Measurements from ENCODE around the gene SMAD9. TPM values are rescaled to one million over a fixed set of nuclear protein-coding genes. Genes with fewer than 3 reads are reported as not detected.

The SMAD9 gene
- total RNA-seq, 1 donor from 2014 or later = 11.5 TPM

- Histone ChIP-seq H3K9me3 (ENCODE audit: control insufficient read depth in 3 of 3, low read length in 3 of 3) (no peaks in the 10 kb centered on the region), H3K4me1 (ENCODE audit: control insufficient read depth in 3 of 3, insufficient read depth in 3 of 3, low read length in 3 of 3) (no peaks in the 10 kb centered on the region), H3K9ac (ENCODE audit: low read depth in 1 of 3, low read length in 3 of 3) (no peak overlapping the region)
Observed at GRCh38 chr13:36813225-36813624, 106.8 kb downstream of the SMAD9 start.

GRCh38 chr13:36807616-36808015, 112.4 kb downstream of the SMAD9 start:
- Histone ChIP-seq H3K9me3 (ENCODE audit: control insufficient read depth in 3 of 3, low read length in 3 of 3) (no peaks in the 10 kb centered on the region), H3K36me3 (ENCODE audit: control insufficient read depth in 3 of 3, insufficient read depth in 3 of 3, low read length in 3 of 3) (no peaks in the 10 kb centered on the region), H3K9ac (ENCODE audit: low read depth in 1 of 3, low read length in 3 of 3) (no peak overlapping the region), H3K27me3 (ENCODE audit: control insufficient read depth in 3 of 3, insufficient read depth in 3 of 3, low read length in 3 of 3) (no peaks in the 10 kb centered on the region), H3K4me1 (ENCODE audit: control insufficient read depth in 3 of 3, insufficient read depth in 3 of 3, low read length in 3 of 3) (no peaks in the 10 kb centered on the region), H3K27ac (ENCODE audit: low read depth, low read length) (no peak overlapping the region), H3K4me3 (ENCODE audit: low read length in 3 of 3) (no peak overlapping the region)

More at GRCh38 chr13:36813225-36813624, 106.8 kb downstream of the SMAD9 start:
- no peaks in the 10 kb centered on the region for H3K36me3 ChIP-seq (ENCODE audit: control insufficient read depth in 3 of 3, insufficient read depth in 3 of 3, low read length in 3 of 3)
- H3K27me3 ChIP-seq (ENCODE audit: control insufficient read depth in 3 of 3, insufficient read depth in 3 of 3, low read length in 3 of 3) = no peaks in the 10 kb centered on the region
- H3K4me3 ChIP-seq (ENCODE audit: low read length in 3 of 3) = no peak overlapping the region
- no peak overlapping the region for H3K27ac ChIP-seq (ENCODE audit: low read depth, low read length)

- Histone ChIP-seq H3K27me3 (ENCODE audit: control insufficient read depth in 3 of 3, insufficient read depth in 3 of 3, low read length in 3 of 3) (no peaks in the 10 kb centered on the region), H3K9ac (ENCODE audit: low read depth in 1 of 3, low read length in 3 of 3) (no peak overlapping the region), H3K36me3 (ENCODE audit: control insufficient read depth in 3 of 3, insufficient read depth in 3 of 3, low read length in 3 of 3) (no peaks in the 10 kb centered on the region), H3K4me1 (ENCODE audit: control insufficient read depth in 3 of 3, insufficient read depth in 3 of 3, low read length in 3 of 3) (no peaks in the 10 kb centered on the region), H3K9me3 (ENCODE audit: control insufficient read depth in 3 of 3, low read length in 3 of 3) (no peaks in the 10 kb centered on the region), H3K4me3 (ENCODE audit: low read length in 3 of 3) (no peak overlapping the region), H3K27ac (ENCODE audit: low read depth, low read length) (no peak overlapping the region)
Observed at GRCh38 chr13:36806102-36806501, 113.9 kb downstream of the SMAD9 start.

GRCh38 chr13:36804588-36804987, 115.5 kb downstream of the SMAD9 start:
- no peak overlapping the region for H3K27ac ChIP-seq (ENCODE audit: low read depth, low read length)
- no peak overlapping the region for H3K4me3 ChIP-seq (ENCODE audit: low read length in 3 of 3)
- H3K9ac ChIP-seq (ENCODE audit: low read depth in 1 of 3, low read length in 3 of 3) = no peak overlapping the region
- H3K27me3 ChIP-seq (ENCODE audit: control insufficient read depth in 3 of 3, insufficient read depth in 3 of 3, low read length in 3 of 3) = no peaks in the 10 kb centered on the region
- H3K36me3 ChIP-seq (ENCODE audit: control insufficient read depth in 3 of 3, insufficient read depth in 3 of 3, low read length in 3 of 3) = no peaks in the 10 kb centered on the region
- H3K4me1 ChIP-seq (ENCODE audit: control insufficient read depth in 3 of 3, insufficient read depth in 3 of 3, low read length in 3 of 3) = no peaks in the 10 kb centered on the region
- no peaks in the 10 kb centered on the region for H3K9me3 ChIP-seq (ENCODE audit: control insufficient read depth in 3 of 3, low read length in 3 of 3)

- Histone ChIP-seq H3K4me3 (ENCODE audit: low read length in 3 of 3) (no peak overlapping the region), H3K27me3 (ENCODE audit: control insufficient read depth in 3 of 3, insufficient read depth in 3 of 3, low read length in 3 of 3) (no peaks in the 10 kb centered on the region), H3K36me3 (ENCODE audit: control insufficient read depth in 3 of 3, insufficient read depth in 3 of 3, low read length in 3 of 3) (no peaks in the 10 kb centered on the region), H3K27ac (ENCODE audit: low read depth, low read length) (no peak overlapping the region), H3K9ac (ENCODE audit: low read depth in 1 of 3, low read length in 3 of 3) (no peak overlapping the region), H3K9me3 (ENCODE audit: control insufficient read depth in 3 of 3, low read length in 3 of 3) (no peaks in the 10 kb centered on the region), H3K4me1 (ENCODE audit: control insufficient read depth in 3 of 3, insufficient read depth in 3 of 3, low read length in 3 of 3) (no peaks in the 10 kb centered on the region)
Observed at GRCh38 chr13:36801035-36801434, 119.0 kb downstream of the SMAD9 start.

GRCh38 chr13:36796052-36796451, 124.0 kb downstream of the SMAD9 start:
- H3K4me3 ChIP-seq (ENCODE audit: low read length in 3 of 3) = no peak overlapping the region
- no peak overlapping the region for H3K27ac ChIP-seq (ENCODE audit: low read depth, low read length)
- H3K9ac ChIP-seq (ENCODE audit: low read depth in 1 of 3, low read length in 3 of 3) = no peak overlapping the region
- H3K4me1 ChIP-seq (ENCODE audit: control insufficient read depth in 3 of 3, insufficient read depth in 3 of 3, low read length in 3 of 3) = no peaks in the 10 kb centered on the region
- H3K36me3 ChIP-seq (ENCODE audit: control insufficient read depth in 3 of 3, insufficient read depth in 3 of 3, low read length in 3 of 3) = no peaks in the 10 kb centered on the region
- no peaks in the 10 kb centered on the region for H3K27me3 ChIP-seq (ENCODE audit: control insufficient read depth in 3 of 3, insufficient read depth in 3 of 3, low read length in 3 of 3)
- no peaks in the 10 kb centered on the region for H3K9me3 ChIP-seq (ENCODE audit: control insufficient read depth in 3 of 3, low read length in 3 of 3)

- Histone ChIP-seq H3K9ac (ENCODE audit: low read depth in 1 of 3, low read length in 3 of 3) (no peak overlapping the region), H3K4me3 (ENCODE audit: low read length in 3 of 3) (no peak overlapping the region), H3K9me3 (ENCODE audit: control insufficient read depth in 3 of 3, low read length in 3 of 3) (no peaks in the 10 kb centered on the region), H3K27ac (ENCODE audit: low read depth, low read length) (no peak overlapping the region), H3K4me1 (ENCODE audit: control insufficient read depth in 3 of 3, insufficient read depth in 3 of 3, low read length in 3 of 3) (no peaks in the 10 kb centered on the region), H3K27me3 (ENCODE audit: control insufficient read depth in 3 of 3, insufficient read depth in 3 of 3, low read length in 3 of 3) (no peaks in the 10 kb centered on the region), H3K36me3 (ENCODE audit: control insufficient read depth in 3 of 3, insufficient read depth in 3 of 3, low read length in 3 of 3) (no peaks in the 10 kb centered on the region)
Observed at GRCh38 chr13:36795463-36795862, 124.6 kb downstream of the SMAD9 start.

Other genes starting within 250 kb of the SMAD9 start
- 0.52 TPM for gene SERTM1, start 246.2 kb downstream of the SMAD9 start, total RNA-seq
- 5.2 TPM for gene RFXAP, start 101.0 kb downstream of the SMAD9 start, total RNA-seq
- gene ALG5, start 79.1 kb upstream of the SMAD9 start, total RNA-seq = 30.3 TPM
- 30.8 TPM for gene EXOSC8, start 80.5 kb upstream of the SMAD9 start, total RNA-seq
- 47.0 TPM for gene SUPT20H, start 139.4 kb upstream of the SMAD9 start, total RNA-seq
- not detected for gene CSNK1A1L, start 185.4 kb upstream of the SMAD9 start, total RNA-seq